Measurements from ENCODE around the gene SCAF11.

DNA sequence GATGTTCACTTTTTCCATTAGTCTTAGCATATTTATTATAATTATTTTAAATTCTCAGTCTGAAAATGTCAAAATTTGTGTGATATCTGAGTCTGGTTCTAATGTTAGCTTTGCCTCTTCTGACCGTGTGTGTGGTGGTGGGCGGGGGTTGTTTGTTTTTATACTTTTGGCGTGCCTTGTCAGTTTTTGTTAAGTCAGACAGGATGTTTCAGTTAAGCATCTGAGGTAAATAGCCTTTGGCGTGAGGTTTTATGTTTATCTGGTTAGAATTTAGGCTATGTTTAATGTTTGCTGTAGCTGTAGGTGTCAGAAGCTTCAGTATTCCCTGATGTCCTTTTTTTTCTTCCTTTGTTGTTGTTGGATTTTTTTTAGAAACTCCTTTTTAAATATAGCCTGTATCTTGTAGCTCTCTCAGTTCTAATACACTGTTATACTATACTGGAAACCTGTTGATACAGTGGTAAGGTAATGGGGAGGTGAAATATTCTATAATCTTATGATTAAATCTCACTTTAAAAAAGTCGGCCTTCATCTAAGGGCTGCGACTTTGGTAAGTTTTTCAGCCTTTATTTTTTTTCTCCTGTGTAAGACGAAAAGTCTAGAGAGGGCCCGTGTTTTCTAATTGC is 111.6 kb downstream of the SCAF11 start:
- TF ChIP-seq POLR2AphosphoS5 (IDR thresholded peaks at IDR 0.05; ENCODE audit: low read depth, low read length): no peak
- TF ChIP-seq SIN3A (IDR thresholded peaks at IDR 0.05; ENCODE audit: borderline replicate concordance, insufficient read depth, low read length): no peak
- TF ChIP-seq TAF1 (IDR thresholded peaks at IDR 0.05; ENCODE audit: borderline replicate concordance, insufficient read depth, low read length): no peak
